PC-3 (cell line): ENCODE data around the gene MAPKBP1.

Experiments used
- EZH2 ChIP-seq: fragments of 300-600 bp; sonication (generic); IDR thresholded peaks from one replicate; pipeline ENCODE4 v1.6.1; 2017; ENCODE audit warnings: antibody characterized with exemption, mild to moderate bottlenecking, low read length; ENCODE audit not compliant: unreplicated experiment
- EZH2phosphoT487 ChIP-seq: fragments of 300-600 bp; sonication (generic); IDR thresholded peaks from 2 replicates; pipeline ENCODE4 v1.6.1; 2018; ENCODE audit warnings: mild to moderate bottlenecking, antibody characterized with exemption, low read length, borderline replicate concordance
- TF ChIP-seq, protein P1 (sequence below): fragments of 300-600 bp; sonication (generic); conservative IDR thresholded peaks from 2 replicates; pipeline ENCODE4 v1.5.1; 2017; ENCODE audit warnings: antibody characterized with exemption, low read depth, mild to moderate bottlenecking, low read length

DNA sequence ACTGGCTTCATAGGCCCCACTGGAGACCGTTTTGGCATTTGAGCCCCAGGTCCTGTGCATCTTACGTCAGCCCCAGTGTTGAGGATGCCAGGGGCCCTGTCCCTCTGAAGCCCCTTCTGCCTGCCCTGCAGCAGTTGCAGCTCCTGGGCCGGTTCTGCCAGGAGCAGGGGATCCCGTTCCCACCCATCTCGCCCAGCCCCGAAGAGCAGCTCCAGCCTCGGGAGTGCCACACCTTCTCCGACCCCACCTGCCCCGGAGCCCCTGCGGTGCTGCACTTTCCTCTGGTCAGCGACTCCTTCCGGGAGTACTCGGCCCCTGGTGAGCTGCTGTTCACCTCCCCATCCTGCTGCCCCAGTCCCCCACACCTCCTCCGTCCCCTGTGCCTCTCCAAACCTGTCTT is 72.9 kb downstream of the MAPKBP1 start:
- TF ChIP-seq EZH2 (no peak), EZH2phosphoT487 (no peak)
- TF ChIP-seq, protein P1, sequence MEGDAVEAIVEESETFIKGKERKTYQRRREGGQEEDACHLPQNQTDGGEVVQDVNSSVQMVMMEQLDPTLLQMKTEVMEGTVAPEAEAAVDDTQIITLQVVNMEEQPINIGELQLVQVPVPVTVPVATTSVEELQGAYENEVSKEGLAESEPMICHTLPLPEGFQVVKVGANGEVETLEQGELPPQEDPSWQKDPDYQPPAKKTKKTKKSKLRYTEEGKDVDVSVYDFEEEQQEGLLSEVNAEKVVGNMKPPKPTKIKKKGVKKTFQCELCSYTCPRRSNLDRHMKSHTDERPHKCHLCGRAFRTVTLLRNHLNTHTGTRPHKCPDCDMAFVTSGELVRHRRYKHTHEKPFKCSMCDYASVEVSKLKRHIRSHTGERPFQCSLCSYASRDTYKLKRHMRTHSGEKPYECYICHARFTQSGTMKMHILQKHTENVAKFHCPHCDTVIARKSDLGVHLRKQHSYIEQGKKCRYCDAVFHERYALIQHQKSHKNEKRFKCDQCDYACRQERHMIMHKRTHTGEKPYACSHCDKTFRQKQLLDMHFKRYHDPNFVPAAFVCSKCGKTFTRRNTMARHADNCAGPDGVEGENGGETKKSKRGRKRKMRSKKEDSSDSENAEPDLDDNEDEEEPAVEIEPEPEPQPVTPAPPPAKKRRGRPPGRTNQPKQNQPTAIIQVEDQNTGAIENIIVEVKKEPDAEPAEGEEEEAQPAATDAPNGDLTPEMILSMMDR, result no peak
